GM19351 (cell line): ENCODE results near the gene ENDOG.
A peak's percentile ranks its signal among the peaks of the same experiment; 100 is the strongest.

Experiments used
- ATAC-seq: cut with Tn5 transposase; IDR thresholded peaks from one replicate; pipeline ENCODE4 v1.9.1; 2021; ENCODE audit warnings: mild to moderate bottlenecking, moderate library complexity; ENCODE audit not compliant: unreplicated experiment

Gene ENDOG

DNA sequence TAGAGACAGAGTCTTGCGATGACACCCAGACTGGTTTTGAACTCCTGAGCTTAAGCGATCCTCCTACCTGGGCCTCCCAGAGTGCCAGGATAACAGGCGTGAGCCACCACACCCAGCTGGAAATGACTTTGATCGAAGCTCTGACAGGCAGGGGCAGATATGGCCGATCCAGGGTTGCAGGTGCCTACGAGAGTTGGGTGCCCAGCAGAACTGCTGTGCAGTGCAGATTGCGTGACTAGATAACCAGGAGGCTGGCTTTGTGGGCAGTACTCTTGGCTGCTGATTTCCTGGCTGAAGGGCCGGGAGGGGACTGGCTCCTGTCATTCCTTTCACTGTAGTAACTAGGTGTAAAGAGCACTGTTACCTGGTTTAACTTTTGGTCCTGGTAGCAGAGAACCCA lies 19.4 kb upstream of the ENDOG start:
- ATAC-seq = no peak

DNA sequence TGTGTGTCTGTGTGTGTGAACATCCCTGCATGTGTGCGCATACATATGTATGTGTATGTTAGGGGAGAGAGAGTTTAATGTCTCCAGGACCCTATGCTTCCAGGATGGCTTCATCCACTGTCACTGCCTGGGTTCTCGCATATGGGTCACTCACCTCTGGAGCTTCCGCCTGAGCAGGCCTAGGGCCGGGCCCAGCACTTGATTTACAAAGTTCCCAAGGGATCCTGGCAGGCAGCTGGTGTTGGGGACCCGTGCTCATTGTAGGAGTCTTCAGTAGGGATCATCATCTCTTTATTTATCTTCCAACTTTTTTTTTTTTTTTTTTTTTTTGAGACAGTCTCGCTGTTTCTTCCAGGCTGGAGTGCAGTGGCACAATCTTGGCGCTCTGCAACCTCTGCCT lies 18.2 kb upstream of the ENDOG start:
- ATAC-seq = no peak

DNA sequence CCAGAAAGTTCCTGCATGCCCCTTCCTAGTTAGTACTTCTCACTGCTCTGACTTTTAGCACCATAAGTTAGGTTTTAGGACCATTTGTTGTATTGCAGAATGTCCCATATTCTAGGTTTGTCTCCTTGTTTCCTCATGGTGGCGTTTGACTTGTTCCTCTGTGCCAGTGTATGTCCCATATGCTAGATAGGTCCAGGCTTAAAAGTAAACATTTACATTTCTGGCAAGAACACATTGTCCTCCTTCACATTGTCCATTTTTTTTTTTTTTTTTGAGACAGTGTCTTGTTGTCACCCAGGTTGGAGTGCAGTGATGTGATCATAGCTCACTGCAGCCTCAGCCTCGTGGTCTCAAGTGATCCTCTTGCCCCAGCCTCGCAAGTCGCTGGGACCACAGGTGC lies 15.8 kb upstream of the ENDOG start:
- ATAC-seq = no peak

DNA sequence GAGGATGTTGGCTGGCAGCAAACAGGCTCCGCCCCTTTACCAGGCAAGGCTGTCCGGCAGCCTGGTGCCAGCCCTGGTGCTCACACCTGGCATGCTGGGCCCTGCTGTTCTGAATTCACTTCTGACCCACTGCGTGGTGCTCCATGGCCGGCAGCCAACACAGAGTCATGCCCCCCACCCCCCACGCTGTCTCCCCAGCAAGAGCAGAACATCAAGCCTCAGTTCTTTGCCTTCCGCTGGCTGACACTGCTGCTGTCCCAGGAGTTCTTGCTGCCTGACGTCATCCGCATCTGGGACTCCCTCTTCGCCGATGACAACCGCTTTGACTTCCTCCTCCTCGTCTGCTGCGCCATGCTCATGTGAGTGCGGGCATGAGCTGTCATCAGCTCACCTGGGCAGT lies 12.6 kb upstream of the ENDOG start:
- no peak for ATAC-seq

DNA sequence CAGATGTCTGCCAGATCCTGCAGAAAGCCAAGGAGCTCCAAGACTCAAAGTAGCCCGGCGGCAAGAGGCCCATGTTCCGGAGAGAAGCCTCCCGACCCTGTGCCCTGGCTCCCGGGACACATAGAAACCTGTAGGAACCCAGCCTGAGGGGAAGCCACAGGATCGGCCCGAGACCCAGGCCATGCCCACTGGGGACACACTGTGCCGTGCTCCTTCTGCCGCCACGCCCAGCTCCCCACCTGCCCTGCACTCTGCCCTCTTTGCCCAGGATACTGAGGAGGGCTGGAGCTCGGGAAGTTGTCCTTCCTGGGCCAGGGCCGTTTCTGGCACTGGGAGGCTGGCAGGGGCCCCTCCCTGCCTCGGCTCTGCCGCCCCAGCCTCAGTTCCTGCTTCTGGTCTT lies 10.5 kb upstream of the ENDOG start:
- ATAC-seq = no peak

DNA sequence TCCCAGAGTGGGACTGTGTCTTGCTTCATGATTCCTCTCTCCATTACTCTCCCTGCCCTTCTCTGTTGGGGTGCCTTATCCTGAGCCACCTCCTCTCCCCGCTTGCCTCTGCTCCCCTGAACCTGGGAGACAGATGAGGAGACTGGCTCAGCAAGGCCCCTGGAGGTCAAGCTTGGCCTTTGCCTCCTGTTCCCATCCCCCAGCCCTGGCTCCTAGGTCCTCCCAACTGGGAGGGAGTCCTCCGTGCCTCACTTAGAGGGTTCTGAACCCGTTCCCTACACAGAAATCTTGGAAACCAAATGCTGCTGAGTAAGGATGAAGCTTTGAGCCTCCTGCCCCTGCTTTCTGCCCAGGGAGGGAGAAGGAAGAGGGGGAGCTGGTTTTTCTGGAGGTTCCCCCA lies 9.8 kb upstream of the ENDOG start:
- no peak for ATAC-seq

DNA sequence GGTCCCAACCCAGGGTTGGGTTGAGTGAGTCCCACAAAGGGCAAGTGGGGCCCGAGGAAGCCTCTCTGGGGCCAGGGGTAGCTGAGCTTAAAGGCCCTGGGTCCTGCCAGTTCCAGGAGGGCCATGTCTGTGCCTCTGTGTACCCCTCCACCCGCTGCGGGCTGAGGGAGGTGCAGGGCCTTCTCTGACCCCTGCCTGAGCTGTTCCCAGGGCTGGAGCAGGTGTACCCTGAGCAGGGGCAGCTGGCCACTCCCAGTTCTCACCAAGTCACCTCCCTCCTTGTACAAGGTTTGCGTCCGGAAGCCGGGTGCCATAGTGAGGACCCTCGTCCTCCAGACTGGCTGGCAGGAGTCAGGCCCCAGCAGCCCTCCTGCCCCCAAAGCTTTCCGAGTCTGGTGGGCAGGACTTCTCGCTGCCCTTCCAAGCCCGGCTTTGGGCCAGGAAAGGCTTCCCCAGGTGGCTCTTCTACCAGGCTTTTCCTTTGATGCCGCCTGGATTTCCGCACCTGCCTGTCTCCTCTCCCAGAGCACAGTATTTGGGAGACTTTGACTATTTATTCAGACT lies 9.2 kb upstream of the ENDOG start:
- ATAC-seq = no peak

DNA sequence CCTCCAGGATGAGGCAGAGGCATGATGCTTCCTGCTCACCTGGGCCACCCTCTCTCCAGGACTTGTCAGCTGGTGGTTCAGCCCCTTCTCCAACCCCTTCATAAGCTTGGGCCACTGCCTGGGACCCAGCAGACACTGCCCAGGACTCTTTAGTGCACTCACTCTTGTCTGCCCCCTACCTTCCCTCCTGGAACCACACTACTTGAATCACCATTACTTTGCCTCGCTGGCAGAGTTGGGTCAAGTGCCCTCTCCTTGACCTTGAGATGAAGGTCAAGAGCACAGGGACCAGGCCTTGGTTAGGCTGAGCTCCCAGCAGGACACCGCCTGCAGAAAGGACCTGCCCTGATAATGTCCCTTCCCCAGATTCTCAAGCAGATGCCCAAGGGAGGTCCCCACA lies 8.5 kb upstream of the ENDOG start:
- ATAC-seq = no peak

DNA sequence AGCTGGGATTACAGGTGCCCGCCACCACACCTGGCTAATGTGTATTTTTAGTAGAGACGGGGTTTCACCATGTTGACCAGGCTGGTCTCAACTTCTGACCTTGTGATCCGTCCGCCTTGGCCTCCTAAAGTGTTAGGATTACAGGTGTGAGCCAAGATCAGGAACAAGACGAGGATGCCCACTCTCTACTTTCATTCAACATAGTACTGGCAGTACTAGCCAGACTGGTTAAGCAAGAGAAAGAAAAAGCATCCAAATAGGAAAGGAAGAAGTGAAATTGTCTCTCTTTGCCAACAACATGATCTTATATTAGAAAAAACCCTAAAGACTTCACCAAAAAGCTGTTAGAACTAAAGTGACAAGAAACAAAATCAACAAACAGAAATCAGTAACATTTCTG lies 7.4 kb upstream of the ENDOG start:
- no peak for ATAC-seq

DNA sequence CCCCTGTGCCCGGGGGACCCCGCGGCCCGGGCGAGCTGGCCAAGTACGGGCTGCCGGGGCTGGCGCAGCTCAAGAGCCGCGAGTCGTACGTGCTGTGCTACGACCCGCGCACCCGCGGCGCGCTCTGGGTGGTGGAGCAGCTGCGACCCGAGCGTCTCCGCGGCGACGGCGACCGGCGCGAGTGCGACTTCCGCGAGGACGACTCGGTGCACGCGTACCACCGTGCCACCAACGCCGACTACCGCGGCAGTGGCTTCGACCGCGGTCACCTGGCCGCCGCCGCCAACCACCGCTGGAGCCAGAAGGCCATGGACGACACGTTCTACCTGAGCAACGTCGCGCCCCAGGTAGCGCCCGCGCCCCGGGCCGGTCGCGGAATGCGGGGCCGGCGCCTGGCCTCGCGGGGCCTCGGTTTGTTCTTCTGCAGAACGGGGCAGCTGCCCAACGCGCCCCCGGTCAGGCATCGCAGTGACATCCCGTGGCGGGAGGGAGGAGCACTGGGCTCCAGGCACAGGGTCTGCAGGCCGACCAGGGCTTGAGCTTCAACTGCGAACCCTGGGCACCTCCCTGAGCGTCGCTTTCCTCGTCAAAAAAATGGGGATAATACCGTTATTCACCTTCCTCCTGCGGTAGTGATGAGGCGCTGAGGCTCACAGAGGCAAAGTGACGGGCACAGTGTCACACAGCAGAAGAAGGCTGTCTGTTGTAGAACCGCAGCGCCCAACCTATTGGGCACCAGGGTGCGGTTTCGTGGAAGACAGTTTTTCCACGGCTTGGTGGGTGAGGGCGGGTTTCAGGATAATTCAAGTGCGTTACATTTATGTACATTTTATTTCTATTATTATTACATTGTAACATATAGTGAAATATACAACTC lies 777 bp downstream of the ENDOG start:
- ATAC-seq = peak; percentile 30

DNA sequence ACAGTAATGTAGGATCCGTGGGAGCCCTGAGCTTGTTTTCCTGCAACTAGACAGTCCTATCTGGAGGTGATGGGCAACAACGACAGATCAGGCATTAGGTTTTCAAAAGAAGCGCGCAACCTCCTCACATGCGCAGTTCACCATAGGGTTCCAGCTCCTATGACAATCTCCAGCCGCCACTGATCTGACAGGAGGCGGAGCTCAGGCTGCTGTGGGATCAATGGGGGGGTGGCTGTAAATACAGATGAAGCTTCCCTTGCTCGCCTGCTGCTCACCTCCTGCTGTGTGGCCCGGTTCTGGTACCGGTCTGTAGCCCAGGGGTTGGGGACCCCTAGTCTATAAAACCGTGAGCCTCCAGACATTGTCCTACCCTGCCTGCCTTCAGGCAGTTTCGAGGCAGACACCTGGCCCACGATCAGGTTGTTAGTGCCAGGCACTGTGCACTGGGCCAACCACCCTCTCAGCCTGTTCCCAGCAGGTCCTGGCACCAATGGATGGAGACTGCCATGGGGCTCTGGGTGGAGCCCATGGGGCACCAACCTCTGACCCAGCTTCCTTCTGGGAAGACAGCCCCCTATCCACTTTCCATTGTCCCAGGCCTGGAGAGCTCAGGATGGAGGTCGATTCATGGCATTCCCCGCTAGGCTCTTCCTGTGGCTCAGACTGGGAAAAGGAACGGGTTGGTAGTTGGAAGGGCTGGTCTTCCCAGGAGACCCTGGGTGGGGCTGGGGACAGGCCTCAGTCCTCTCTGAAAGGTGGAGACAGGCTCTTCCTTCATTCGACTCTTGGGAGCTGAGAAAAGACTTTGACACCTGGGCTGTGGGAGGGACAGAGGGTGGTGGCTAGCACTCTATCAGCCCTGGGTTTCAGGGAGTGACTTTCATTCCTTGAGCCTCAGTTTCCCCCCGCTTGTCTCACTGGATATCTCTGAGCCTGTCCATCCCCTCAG lies 1.7 kb downstream of the ENDOG start:
- no peak for ATAC-seq

DNA sequence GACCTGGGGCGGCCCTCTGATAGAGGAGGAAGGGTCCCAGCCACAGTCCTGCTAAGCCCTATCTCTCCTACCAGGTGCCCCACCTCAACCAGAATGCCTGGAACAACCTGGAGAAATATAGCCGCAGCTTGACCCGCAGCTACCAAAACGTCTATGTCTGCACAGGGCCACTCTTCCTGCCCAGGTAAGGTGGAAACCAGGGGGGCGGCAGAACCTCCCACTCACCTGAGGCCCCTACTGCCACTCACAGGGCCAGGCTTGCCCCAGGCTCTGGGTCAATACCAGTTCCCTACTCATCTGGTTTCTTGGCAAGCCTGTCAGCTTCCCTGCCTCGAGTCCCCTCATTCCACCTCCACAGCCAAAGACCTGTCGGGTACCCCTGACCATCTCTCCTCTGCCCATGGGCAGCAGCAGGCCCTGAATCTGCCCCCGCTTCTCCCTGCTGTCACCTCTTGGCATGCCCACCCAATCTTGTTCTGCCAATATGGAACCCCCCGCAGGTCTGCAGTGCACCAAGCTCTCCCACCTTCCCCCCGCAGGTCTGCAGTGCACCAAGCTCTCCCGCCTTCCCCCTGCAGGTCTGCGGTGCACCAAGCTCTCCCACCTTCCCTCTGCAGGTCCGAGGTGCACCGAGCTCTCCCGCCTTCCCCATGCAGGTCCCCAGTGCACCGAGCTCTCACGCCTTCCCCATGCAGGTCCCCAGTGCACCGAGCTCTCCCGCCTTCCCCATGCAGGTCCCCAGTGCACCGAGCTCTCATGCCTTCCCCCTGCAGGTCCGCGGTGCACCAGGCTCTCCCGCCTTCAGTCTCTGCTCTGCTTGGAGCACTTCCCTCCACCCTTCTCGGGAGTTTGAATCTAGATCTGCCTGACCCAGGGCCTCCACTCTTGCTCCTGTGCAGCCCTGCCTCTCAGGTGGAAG lies 2.6 kb downstream of the ENDOG start:
- no peak for ATAC-seq

DNA sequence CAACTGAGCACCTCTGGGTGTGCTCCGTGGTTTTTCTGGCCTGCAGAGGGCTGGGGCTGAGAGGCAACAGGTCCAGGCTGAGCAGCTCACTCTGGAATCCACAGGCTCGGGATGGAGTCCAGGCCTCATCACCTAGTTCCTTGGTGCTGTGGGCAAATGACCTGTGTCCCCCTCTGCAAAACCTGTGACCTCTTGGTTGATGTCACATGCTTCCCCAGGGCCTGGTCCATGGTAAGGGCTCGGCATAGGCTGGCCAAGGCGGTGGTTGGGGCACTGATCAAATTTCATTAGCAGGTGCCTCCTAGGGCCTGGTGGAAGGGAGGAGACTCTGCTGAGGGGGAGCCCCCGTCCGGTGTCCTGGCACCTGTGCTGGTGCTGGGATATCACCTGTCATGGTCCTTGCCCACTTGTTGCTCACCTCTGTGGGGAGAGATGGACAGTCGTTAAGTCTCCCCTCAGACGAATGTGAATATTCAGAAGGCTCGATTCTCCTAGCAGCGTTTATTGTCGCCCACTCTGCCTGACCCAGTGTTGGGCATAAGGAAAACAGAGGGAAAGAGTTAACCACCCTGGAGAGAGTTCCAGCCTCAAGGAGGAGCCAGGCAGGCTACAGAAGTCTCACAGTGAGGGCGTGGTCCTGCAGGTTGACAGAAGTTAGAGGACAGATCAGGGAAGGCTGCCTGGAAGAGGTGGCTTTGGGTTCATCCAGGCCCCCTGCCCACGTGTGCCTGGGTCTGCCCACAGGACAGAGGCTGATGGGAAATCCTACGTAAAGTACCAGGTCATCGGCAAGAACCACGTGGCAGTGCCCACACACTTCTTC lies 3.5 kb downstream of the ENDOG start:
- ATAC-seq = no peak

DNA sequence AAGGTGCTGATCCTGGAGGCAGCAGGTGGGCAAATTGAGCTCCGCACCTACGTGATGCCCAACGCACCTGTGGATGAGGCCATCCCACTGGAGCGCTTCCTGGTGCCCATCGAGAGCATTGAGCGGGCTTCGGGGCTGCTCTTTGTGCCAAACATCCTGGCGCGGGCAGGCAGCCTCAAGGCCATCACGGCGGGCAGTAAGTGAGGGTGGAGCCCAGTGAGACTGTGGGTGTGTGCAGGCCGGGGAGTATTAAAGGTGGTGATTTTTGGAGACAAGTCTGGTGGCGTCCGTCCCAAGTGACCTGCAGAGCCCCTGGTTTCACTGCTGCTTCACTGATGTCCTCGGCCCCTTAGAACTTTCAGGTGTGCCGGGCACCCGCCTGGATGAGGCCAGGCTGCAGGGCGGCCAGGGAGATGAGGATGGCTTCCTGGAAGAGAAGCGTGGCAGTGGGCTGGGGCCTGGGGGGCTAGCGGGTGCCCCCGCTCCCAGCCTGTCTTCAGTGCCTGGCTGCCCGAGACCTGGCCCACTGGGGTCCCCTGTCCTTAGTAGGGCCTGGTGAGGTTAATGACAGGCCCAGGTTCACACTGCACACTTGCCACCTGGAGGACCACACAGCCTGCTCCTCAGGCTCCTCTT lies 4.2 kb downstream of the ENDOG start:
- ATAC-seq = no peak

DNA sequence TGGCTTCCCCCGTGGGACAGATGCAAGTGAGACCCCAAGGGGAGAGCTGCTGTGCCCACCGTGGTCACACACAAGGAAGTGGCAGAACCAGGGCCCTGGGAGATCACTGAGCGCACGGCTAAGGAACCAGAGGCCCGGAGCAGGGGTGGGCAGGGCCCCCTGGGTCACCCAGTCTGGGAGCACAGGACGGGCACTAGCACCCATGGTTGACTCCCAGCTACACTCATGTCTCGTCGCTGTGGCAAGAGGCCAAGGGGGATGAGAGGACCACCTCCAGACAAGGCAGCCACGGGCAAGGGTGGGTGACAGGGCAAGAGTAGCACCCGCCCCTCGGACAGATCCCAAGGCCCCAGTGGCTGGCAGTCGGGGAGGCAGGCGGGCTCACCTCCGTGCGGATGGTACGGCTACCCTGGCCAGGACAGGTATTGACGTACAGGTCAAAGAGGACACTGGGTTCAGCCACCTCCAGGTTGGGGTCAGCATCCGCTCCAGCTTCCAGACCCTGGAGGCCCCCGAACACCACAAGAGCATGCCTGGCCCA lies 5.1 kb downstream of the ENDOG start:
- ATAC-seq = no peak

DNA sequence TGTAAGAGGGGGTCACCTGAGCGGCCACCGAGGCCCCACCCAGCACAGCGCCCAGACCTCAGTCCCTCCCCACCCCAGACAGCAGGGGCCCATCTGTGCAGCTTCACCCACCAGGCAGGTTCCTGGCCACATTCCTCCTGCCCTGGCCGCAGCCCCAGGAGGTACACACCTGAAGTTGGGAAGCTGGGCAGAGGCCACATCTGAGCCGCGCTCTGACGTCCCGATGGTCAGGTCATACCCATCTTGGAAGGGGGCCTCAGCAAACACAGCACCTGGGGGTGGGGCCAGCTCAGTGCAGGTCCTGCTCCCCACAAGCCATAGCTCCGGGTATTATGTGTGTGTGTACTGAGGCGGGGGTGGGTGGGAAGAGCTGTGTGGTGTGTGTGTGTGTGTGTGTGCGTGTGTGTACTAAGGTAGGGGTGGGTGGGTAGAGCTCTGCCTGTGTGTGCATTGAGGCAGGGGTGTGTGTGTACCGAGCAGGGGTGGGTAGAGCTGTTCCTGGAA lies 5.7 kb downstream of the ENDOG start:
- no peak for ATAC-seq

DNA sequence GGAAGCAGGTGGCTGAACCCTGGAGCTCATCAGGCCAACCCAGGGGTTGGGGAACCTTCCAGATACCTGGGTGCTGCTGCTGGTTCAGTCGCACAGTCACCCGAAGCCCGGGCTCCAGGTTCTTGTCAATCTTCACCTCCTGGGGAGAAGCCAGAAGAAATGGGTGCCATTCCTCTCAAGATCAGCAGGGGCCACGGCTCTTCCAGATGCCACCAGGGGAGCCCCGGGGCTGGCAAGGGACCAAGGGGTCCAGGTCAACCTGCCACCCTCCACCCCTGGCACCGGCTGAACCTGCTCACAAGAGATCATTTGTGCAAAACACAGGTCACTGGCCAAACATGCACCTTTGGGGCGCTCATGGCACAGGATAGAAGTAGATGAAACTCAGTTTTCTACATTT lies 6.6 kb downstream of the ENDOG start:
- no peak for ATAC-seq

DNA sequence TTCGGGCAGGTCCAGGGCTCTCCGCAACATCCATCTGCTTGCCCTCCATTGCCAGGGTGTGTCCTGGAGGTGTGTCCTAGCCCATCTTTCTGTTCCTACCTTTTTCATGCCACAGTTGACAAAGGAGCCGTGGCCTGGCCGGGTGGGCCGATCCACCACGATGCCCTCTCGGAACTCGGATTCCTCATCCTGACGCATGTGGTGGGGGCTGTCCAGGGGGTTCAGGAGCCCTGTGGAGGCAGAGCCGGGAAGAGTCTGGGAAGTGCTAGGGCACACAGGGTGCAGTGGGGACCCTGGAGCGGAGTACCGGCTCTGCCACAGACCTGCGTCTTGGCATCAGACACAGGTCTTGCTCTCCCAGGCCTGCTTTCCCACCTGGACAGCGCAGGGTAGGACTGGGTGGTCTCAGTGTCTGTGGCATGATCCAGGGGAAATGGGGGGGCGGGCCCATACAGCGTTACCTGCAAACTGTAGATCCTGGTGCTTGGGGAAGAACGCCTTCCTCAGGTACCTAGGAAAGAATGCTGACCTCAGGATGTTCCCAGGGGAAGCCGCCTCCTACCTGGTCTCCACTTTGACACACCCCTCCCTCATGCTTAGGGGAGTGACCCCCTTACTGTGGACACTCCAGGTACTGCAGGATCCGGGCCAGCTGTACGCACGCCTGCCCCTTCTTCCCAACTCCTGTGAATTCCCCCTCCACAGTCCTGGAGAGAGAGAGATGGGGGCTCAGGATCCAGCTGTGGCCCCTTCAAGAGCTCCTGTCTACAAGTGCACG lies 7.8 kb downstream of the ENDOG start:
- ATAC-seq = no peak
